Erythroblast (primary cell): ENCODE results near the gene NCKAP5.

Source experiments
- GATA1 ChIP-seq: IDR thresholded peaks from 2 replicates; pipeline ENCODE4 v1.6.1; 2011; ENCODE audit warnings: low read depth, mild to moderate bottlenecking, control low read depth, low read length, moderate library complexity
- POLR2A ChIP-seq: IDR thresholded peaks from 2 replicates; pipeline ENCODE4 v1.6.1; 2011; ENCODE audit warnings: mild to moderate bottlenecking, low read length

DNA sequence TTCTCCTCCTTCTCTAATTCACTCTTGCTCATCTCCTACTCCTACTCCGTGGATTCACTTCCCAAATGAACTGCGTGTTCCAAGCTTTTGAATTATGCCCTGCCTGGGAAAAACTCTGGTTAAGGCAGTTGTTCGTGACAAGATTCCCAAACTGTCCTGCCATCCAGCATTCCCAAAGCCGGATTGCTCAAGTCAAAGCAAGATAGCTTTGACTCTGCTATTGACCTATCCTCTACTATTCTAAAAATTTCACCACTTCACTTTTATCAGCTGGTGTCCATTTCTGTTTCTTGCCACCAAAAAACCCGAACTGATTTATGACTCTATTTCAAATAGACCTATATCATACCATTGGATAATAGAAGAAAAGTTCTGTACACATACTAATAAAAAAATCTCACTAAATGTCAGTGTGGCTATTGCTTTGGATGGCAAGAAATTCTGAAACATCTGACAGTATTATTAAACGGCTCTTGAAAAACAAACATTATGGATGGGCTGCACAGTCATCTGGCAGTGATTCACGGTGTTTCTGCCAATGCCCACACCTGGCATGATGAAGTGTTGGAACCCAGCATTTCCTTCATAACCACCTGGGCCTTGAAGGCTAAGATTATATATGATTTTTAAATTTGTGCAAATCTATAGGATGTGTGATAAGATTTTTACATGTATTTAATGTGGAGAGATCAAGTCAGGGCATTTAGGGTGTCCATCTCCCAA lies 87.4 kb downstream of the NCKAP5 start:
- TF ChIP-seq POLR2A, result no peak
- TF ChIP-seq GATA1, result no peak
